TTC549 (cell line): Measurements from ENCODE around the gene KCNH8.

Experiments
- FAIRE-seq: peaks from 2 replicates; lab custom pipeline; 2012; peaks lifted over from hg19 to GRCh38; lab: Jason Lieb, UNC

The KCNH8 gene

GRCh38 chr3:19254189-19254588 is 105.9 kb downstream of the KCNH8 start:
- no peak for FAIRE-seq

GRCh38 chr3:19254784-19255338 is 106.6 kb downstream of the KCNH8 start:
- FAIRE-seq, result no peak

- no peak for FAIRE-seq
These were observed 108.0 kb downstream of the KCNH8 start for GRCh38 chr3:19256313-19256712.

GRCh38 chr3:19263606-19264005 is 115.3 kb downstream of the KCNH8 start:
- no peak for FAIRE-seq

GRCh38 chr3:19264424-19264823 is 116.1 kb downstream of the KCNH8 start:
- FAIRE-seq, result no peak

- no peak for FAIRE-seq
These were observed 118.7 kb downstream of the KCNH8 start for GRCh38 chr3:19267040-19267439.

GRCh38 chr3:19270481-19270880 is 122.2 kb downstream of the KCNH8 start:
- FAIRE-seq, result no peak

- FAIRE-seq, result no peak
These were observed 124.0 kb downstream of the KCNH8 start for GRCh38 chr3:19272296-19272695.

GRCh38 chr3:19273091-19273490 is 124.8 kb downstream of the KCNH8 start:
- no peak for FAIRE-seq

- no peak for FAIRE-seq
These were observed 126.3 kb downstream of the KCNH8 start for GRCh38 chr3:19274576-19274975.

- no peak for FAIRE-seq
These were observed 136.7 kb downstream of the KCNH8 start for GRCh38 chr3:19284974-19285373.

- no peak for FAIRE-seq
These were observed 145.0 kb downstream of the KCNH8 start for GRCh38 chr3:19293295-19293694.

GRCh38 chr3:19295208-19295607 is 146.9 kb downstream of the KCNH8 start:
- FAIRE-seq, result no peak

GRCh38 chr3:19331931-19332330 is 183.6 kb downstream of the KCNH8 start:
- FAIRE-seq, result no peak

- FAIRE-seq, result no peak
These were observed 185.8 kb downstream of the KCNH8 start for GRCh38 chr3:19334120-19334519.

GRCh38 chr3:19338769-19339168 is 190.5 kb downstream of the KCNH8 start:
- no peak for FAIRE-seq

GRCh38 chr3:19342389-19342788 is 194.1 kb downstream of the KCNH8 start:
- FAIRE-seq, result no peak

GRCh38 chr3:19346759-19347158 is 198.4 kb downstream of the KCNH8 start:
- FAIRE-seq, result no peak

- no peak for FAIRE-seq
These were observed 199.4 kb downstream of the KCNH8 start for GRCh38 chr3:19347671-19348070.

GRCh38 chr3:19348500-19348899 is 200.2 kb downstream of the KCNH8 start:
- FAIRE-seq, result no peak

GRCh38 chr3:19348941-19349564 is 200.7 kb downstream of the KCNH8 start:
- no peak for FAIRE-seq

GRCh38 chr3:19357947-19358346 is 209.6 kb downstream of the KCNH8 start:
- FAIRE-seq, result no peak

GRCh38 chr3:19363071-19363470 is 214.8 kb downstream of the KCNH8 start:
- no peak for FAIRE-seq

GRCh38 chr3:19364148-19364547 is 215.8 kb downstream of the KCNH8 start:
- no peak for FAIRE-seq

- FAIRE-seq, result no peak
These were observed 217.2 kb downstream of the KCNH8 start for GRCh38 chr3:19365471-19365870.
